GM19351 (cell line): ENCODE measurements around the gene GDF15.
"Not testable (repeated sequence)": the region's sequence is repeated elsewhere in the genome, so short reads cannot be mapped to it uniquely, and the experiment has no call there.

ENCODE experiments used
- ATAC-seq: cut with Tn5 transposase; IDR thresholded peaks from one replicate; pipeline ENCODE4 v1.9.1; 2021; ENCODE audit warnings: mild to moderate bottlenecking, moderate library complexity; ENCODE audit not compliant: unreplicated experiment

GDF15 gene

GRCh38 chr19:18363787-18364186 is 22.2 kb upstream of the GDF15 start:
- ATAC-seq: no peak

GRCh38 chr19:18364277-18364825 is 21.6 kb upstream of the GDF15 start:
- ATAC-seq: not testable (repeated sequence)

GRCh38 chr19:18364826-18365528 is 21.0 kb upstream of the GDF15 start:
- ATAC-seq: no peak

DNA sequence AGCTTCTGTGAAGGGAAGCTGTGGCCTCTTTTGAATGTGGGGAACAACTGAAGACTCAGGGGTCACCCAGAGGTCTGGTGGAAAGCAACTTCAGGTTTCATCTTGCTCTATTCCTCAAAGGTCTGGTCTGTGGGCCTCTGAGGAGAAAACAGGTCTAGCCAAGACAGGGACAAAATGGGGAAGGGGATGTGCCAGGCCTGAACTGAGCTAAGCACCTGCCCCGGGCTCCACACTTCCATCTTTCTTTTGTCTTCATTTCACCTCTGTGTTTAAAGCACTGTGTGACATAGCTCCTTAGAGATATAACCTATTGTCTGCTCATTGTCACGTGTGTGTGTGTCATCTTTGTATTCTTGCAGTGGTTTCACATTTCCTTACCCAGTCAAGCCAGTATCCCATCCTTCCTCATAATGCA is 19.9 kb upstream of the GDF15 start:
- ATAC-seq: no peak

GRCh38 chr19:18368504-18369222 is 17.3 kb upstream of the GDF15 start:
- ATAC-seq: no peak

GRCh38 chr19:18373407-18373891 is 12.5 kb upstream of the GDF15 start:
- ATAC-seq: no peak

DNA sequence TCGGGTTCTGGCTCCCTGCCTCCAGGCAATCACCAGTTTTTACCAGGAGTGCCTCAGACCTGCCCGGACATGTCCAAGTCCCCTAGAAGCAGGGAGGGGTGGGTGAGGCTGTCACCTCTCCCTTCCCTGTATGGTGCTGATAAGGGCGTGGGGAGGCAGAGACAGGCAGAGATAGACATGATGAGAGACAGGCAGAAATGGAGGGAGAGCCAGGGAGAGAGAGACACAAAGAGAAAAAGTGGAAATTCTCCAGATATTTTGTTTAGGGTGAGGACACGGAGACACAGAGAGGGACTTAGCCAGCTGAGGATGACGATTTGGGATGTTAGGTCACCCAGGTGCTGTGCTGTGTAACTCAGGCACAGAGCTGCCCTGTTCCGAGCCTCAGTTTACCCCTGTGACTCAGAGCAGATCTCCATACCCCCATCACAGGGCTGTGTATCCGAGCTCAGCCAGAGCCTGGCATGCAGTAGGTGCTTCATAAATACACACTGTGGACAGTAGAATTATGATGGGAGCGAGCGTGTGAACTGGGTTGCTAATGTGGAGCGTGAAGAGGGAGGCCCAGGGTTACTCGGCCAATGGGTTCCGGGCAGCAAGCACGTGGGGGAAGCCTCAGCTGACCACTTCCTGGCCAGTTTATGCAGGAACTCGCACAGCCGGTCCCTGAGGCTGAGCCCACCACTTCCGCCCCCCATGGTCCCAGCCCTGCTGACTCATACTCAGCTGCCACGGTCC is 11.9 kb upstream of the GDF15 start:
- peak; percentile 89 for ATAC-seq

GRCh38 chr19:18377026-18377425 is 8.9 kb upstream of the GDF15 start:
- ATAC-seq: no peak

- ATAC-seq: no peak
These were observed 5.9 kb upstream of the GDF15 start for GRCh38 chr19:18379803-18380747.

DNA sequence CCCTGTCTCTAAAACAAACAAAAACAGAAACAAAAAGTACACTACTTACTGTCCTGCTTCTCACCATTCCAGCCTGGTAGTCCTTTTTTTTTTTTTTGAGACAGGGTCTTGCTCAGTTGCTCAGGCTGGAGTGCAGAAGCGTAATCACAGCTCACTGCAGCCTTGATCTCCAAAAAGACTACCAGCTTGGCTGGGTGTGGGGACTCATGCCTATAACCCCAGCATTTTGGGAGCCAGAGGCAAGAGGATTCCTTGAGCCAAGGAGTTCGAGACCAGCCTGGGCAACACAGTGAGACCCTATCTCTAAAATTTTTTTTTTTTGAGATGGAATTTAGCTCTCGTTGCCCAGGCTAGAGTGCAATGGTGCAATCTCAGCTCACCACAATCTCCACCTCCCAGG is 5.1 kb upstream of the GDF15 start:
- no peak for ATAC-seq

GRCh38 chr19:18383622-18384021 is 2.3 kb upstream of the GDF15 start:
- not testable (repeated sequence) for ATAC-seq

DNA sequence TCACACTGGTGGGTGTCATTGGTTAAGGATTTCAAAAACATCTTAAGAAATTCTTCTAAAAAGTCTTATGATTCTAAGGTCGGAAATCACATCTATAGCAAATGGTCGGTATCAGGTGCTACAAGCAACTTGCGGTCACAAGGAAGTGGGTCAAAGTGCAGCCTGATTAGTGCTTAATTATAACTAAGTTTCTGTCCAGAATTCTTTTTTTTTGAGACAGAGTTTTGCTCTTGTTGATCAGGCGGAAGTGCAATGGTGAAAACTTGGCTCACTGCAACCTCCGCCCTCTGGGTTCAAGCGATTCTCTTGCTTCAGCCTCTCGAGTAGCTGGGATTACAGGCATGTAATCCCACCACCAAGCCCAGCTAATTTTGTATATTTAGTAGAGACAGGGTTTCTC is 1.2 kb upstream of the GDF15 start:
- no peak for ATAC-seq

GRCh38 chr19:18385359-18385674 is 641 bp upstream of the GDF15 start:
- ATAC-seq: no peak

- ATAC-seq: no peak
These were observed 749 bp downstream of the GDF15 start for GRCh38 chr19:18386543-18387271.

GRCh38 chr19:18388100-18388959 is 2.4 kb downstream of the GDF15 start:
- no peak for ATAC-seq

GRCh38 chr19:18388960-18389725 is 3.2 kb downstream of the GDF15 start:
- no peak for ATAC-seq

DNA sequence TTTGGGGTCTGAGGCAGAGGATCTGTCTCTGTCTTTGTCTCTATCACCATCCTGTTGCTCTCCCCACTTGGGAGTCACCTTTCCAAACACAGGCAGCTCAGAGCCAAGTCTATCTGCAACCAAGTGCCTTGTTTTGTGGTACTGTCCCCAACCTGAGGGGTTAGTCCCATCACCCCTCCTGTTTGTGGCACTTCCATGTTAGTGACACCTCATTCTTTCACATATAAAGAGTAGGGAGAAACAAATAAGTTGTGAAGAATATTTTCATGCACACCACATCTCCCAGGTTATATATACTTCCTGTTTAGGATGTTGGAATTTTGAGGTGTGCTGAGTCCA is 3.7 kb downstream of the GDF15 start:
- no peak for ATAC-seq
